HEK293 (cell line): ENCODE measurements around the gene RHBDF2.

Experiments used
- CTCF ChIP-seq: fragments of 450-650 bp; formaldehyde crosslinking; IDR thresholded peaks from 2 replicates; pipeline ENCODE4 v1.5.1; 2016; ENCODE audit warnings: missing biosample characterization, missing genetic modification characterization
- ZNF10 ChIP-seq: fragments of 450-650 bp; formaldehyde crosslinking; IDR thresholded peaks from 2 replicates; pipeline ENCODE4 v1.5.1; 2017; ENCODE audit warnings: missing biosample characterization, missing genetic modification characterization
- ZNF133 ChIP-seq: fragments of 450-650 bp; formaldehyde crosslinking; IDR thresholded peaks from 2 replicates; pipeline ENCODE4 v1.5.1; 2016; ENCODE audit warnings: missing biosample characterization, missing genetic modification characterization
- ZNF23 ChIP-seq: fragments of 450-650 bp; formaldehyde crosslinking; IDR thresholded peaks from 2 replicates; pipeline ENCODE4 v1.5.1; 2016; ENCODE audit warnings: missing biosample characterization, missing genetic modification characterization, borderline replicate concordance
- ZNF404 ChIP-seq: fragments of 450-650 bp; formaldehyde crosslinking; IDR thresholded peaks from 2 replicates; pipeline ENCODE4 v1.5.1; 2017; ENCODE audit warnings: missing biosample characterization, missing genetic modification characterization
- ZNF776 ChIP-seq: fragments of 450-650 bp; formaldehyde crosslinking; IDR thresholded peaks from 2 replicates; pipeline ENCODE4 v1.5.0; 2017; ENCODE audit warnings: missing biosample characterization, missing genetic modification characterization, borderline replicate concordance
- ZSCAN30 ChIP-seq: fragments of 450-650 bp; IDR thresholded peaks from 2 replicates; pipeline ENCODE4 v1.5.1; 2018; ENCODE audit warnings: missing biosample characterization, mild to moderate bottlenecking, missing genetic modification characterization, moderate library complexity
- TF ChIP-seq, protein P1 (sequence below): fragments of 450-650 bp; formaldehyde crosslinking; IDR thresholded peaks from 2 replicates; pipeline ENCODE4 v1.5.1; 2017; ENCODE audit warnings: missing biosample characterization, mild to moderate bottlenecking, missing genetic modification characterization, moderate library complexity

DNA sequence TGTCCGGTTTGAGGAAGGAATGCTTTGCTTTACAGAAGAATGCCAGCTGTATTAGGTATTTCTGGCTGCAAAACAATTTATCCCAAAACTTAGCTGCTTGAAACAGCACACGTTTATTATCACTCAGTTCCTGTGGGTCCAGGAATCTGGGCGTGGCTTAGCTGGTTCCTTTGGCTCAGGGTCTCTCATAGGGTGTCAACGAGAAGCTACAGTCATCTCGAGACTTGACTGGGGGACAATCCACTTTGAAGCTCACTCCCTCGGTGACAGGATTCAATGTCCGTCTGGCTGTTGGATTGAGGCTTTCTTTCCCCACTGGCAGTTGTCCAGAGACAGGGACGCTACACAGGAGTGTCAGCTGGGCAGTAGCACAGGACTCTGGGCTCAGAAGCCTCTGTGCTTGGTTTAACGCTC, 9.6 kb upstream of the RHBDF2 start:
- TF ChIP-seq CTCF (tag by site-specific recombination) = no peak
- TF ChIP-seq ZNF404 = no peak
- no peak for TF ChIP-seq ZNF776
- TF ChIP-seq ZNF133 (tag by site-specific recombination) = no peak
- TF ChIP-seq ZNF10 = no peak
- TF ChIP-seq, protein P1, sequence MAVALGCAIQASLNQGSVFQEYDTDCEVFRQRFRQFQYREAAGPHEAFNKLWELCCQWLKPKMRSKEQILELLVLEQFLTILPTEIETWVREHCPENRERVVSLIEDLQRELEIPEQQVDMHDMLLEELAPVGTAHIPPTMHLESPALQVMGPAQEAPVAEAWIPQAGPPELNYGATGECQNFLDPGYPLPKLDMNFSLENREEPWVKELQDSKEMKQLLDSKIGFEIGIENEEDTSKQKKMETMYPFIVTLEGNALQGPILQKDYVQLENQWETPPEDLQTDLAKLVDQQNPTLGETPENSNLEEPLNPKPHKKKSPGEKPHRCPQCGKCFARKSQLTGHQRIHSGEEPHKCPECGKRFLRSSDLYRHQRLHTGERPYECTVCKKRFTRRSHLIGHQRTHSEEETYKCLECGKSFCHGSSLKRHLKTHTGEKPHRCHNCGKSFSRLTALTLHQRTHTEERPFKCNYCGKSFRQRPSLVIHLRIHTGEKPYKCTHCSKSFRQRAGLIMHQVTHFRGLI (tag by site-specific recombination) = no peak
- TF ChIP-seq ZNF23 (tag by site-specific recombination) = no peak
- no peak for TF ChIP-seq ZSCAN30 (tag by site-specific recombination)
